Measurements from ENCODE around the gene CHPF.
A peak's percentile ranks its signal among the peaks of the same experiment; 100 is the strongest.

CHPF gene

GRCh38 chr2:219500135-219500534 is 43.5 kb downstream of the CHPF start (continued):
- TF ChIP-seq CTCF (tag by site-specific recombination; IDR thresholded peaks at IDR 0.05) (peak; percentile 58; the same call in 1 of the 2 replicates), ZNF202 (tag by site-specific recombination; IDR thresholded peaks at IDR 0.05; ENCODE audit: borderline replicate concordance) (no peak), ZNF114 (tag by site-specific recombination; IDR thresholded peaks at IDR 0.05) (no peak), ZSCAN5A (tag by site-specific recombination; IDR thresholded peaks at IDR 0.05) (no peak), IKZF3 (tag by site-specific recombination; IDR thresholded peaks at IDR 0.05) (peak; percentile 53; the same call in 1 of the 2 replicates), ZNF174 (tag by site-specific recombination; IDR thresholded peaks at IDR 0.05) (no peak), ZNF660 (tag by site-specific recombination; IDR thresholded peaks at IDR 0.05) (no peak), SP7 (tag by site-specific recombination; IDR thresholded peaks at IDR 0.05) (no peak), ZNF670 (tag by site-specific recombination; IDR thresholded peaks at IDR 0.05; ENCODE audit: low read depth) (no peak), ZNF335 (tag by site-specific recombination; conservative IDR thresholded peaks at IDR 0.05) (no peak), ZNF404 (tag by site-specific recombination; IDR thresholded peaks at IDR 0.05) (no peak)
- TF ChIP-seq, protein P1, sequence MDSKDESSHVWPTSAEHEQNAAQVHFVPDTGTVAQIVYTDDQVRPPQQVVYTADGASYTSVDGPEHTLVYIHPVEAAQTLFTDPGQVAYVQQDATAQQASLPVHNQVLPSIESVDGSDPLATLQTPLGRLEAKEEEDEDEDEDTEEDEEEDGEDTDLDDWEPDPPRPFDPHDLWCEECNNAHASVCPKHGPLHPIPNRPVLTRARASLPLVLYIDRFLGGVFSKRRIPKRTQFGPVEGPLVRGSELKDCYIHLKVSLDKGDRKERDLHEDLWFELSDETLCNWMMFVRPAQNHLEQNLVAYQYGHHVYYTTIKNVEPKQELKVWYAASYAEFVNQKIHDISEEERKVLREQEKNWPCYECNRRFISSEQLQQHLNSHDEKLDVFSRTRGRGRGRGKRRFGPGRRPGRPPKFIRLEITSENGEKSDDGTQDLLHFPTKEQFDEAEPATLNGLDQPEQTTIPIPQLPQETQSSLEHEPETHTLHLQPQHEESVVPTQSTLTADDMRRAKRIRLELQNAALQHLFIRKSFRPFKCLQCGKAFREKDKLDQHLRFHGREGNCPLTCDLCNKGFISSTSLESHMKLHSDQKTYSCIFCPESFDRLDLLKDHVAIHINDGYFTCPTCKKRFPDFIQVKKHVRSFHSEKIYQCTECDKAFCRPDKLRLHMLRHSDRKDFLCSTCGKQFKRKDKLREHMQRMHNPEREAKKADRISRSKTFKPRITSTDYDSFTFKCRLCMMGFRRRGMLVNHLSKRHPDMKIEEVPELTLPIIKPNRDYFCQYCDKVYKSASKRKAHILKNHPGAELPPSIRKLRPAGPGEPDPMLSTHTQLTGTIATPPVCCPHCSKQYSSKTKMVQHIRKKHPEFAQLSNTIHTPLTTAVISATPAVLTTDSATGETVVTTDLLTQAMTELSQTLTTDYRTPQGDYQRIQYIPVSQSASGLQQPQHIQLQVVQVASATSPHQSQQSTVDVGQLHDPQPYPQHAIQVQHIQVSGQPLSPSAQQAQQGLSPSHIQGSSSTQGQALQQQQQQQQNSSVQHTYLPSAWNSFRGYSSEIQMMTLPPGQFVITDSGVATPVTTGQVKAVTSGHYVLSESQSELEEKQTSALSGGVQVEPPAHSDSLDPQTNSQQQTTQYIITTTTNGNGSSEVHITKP (tag by site-specific recombination; IDR thresholded peaks at IDR 0.05) = peak; percentile 99

DNA sequence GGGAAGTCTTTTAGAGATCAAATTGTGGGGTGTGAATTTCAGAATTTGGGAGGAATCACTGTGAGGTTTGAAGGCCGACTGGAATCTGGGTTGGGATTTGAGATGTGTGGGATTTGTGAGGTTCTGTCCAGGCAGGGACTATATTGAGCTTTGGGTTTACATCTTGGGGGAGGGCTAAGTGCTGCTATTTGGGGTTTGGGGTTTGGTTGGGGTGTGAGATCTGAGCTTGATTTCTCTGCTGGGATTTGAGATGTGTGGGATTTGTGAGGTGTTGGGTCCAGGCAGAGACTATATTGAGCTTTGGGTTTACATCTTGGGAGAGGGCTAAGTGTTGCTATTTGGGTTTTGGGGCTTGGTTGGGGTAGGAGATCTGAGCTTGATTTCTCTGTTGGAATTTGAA is 44.1 kb downstream of the CHPF start:
- no peak for TF ChIP-seq AEBP2 (tag by site-specific recombination; IDR thresholded peaks at IDR 0.05; ENCODE audit: borderline replicate concordance)
- no peak for TF ChIP-seq TCF7L2 (IDR thresholded peaks at IDR 0.05; ENCODE audit: borderline replicate concordance, low read depth, low read length)
- TF ChIP-seq, protein P2, sequence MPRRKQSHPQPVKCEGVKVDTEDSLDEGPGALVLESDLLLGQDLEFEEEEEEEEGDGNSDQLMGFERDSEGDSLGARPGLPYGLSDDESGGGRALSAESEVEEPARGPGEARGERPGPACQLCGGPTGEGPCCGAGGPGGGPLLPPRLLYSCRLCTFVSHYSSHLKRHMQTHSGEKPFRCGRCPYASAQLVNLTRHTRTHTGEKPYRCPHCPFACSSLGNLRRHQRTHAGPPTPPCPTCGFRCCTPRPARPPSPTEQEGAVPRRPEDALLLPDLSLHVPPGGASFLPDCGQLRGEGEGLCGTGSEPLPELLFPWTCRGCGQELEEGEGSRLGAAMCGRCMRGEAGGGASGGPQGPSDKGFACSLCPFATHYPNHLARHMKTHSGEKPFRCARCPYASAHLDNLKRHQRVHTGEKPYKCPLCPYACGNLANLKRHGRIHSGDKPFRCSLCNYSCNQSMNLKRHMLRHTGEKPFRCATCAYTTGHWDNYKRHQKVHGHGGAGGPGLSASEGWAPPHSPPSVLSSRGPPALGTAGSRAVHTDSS (tag by site-specific recombination; IDR thresholded peaks at IDR 0.05) = no peak
- TF ChIP-seq, protein P3, sequence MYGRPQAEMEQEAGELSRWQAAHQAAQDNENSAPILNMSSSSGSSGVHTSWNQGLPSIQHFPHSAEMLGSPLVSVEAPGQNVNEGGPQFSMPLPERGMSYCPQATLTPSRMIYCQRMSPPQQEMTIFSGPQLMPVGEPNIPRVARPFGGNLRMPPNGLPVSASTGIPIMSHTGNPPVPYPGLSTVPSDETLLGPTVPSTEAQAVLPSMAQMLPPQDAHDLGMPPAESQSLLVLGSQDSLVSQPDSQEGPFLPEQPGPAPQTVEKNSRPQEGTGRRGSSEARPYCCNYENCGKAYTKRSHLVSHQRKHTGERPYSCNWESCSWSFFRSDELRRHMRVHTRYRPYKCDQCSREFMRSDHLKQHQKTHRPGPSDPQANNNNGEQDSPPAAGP (tag by site-specific recombination; IDR thresholded peaks at IDR 0.05) = no peak

More for the DNA sequence above, 44.1 kb downstream of the CHPF start:
- Histone ChIP-seq H3K9me3 (ENCODE audit: control insufficient read depth, insufficient read depth, low read depth, low read length) (no peaks in the 10 kb centered on the region), H3K27ac (ENCODE audit: extremely low read depth, low read depth, low read length) (no peak overlapping the region), H3K36me3 (ENCODE audit: control insufficient read depth in 2 of 2, insufficient read depth in 1 of 2, low read length in 2 of 2) (peaks cover 0 to 23% of the 10 kb centered on the region in 2 experiments; a peak in 2 of 3 replicates), H3K4me1 (ENCODE audit: control insufficient read depth, insufficient read depth, low read length) (peaks cover 8% of the 10 kb centered on the region; the same call in 1 of the 2 replicates), H3K4me3 (ENCODE audit: low read depth, low read length) (no peak overlapping the region; the same call in 1 of the 2 replicates)
- ChIA-PET CTCF (interaction anchor here (0.6 to 11.4 kb wide), 15 partner anchors 12 to 277 kb away, joined by 3 to 252 read pairs (median 4); partner anchors contain the start of gene ASIC4), POLR2A (interaction anchor here (0.6 to 2.3 kb wide), 4 partner anchors 8 to 111 kb away, joined by 3 to 12 read pairs (median 6); no protein-coding TSS in a partner anchor)

Data from HEK293 (cell line).